ENCODE results near the gene KRTAP12-2. TPM values are rescaled to one million over a fixed set of nuclear protein-coding genes. Genes with fewer than 3 reads are reported as not detected.

KRTAP12-2 gene
- polyA plus RNA-seq, 1 experiment, result not detected

GRCh38 chr21:44618909-44619308, 47.8 kb downstream of the KRTAP12-2 start:
- no peak for DNase-seq (ENCODE audit: low read depth)
- ChIA-PET CTCF (interaction anchor here (1.0 kb wide), 1 partner anchor 174 kb away, joined by 6 read pairs; no protein-coding TSS in a partner anchor), POLR2A (no interaction called here)
- H3K36me3 ChIP-seq (ENCODE audit: control insufficient read depth, insufficient read depth, low read length), result no peaks in the 10 kb centered on the region
- TF ChIP-seq, protein P1, sequence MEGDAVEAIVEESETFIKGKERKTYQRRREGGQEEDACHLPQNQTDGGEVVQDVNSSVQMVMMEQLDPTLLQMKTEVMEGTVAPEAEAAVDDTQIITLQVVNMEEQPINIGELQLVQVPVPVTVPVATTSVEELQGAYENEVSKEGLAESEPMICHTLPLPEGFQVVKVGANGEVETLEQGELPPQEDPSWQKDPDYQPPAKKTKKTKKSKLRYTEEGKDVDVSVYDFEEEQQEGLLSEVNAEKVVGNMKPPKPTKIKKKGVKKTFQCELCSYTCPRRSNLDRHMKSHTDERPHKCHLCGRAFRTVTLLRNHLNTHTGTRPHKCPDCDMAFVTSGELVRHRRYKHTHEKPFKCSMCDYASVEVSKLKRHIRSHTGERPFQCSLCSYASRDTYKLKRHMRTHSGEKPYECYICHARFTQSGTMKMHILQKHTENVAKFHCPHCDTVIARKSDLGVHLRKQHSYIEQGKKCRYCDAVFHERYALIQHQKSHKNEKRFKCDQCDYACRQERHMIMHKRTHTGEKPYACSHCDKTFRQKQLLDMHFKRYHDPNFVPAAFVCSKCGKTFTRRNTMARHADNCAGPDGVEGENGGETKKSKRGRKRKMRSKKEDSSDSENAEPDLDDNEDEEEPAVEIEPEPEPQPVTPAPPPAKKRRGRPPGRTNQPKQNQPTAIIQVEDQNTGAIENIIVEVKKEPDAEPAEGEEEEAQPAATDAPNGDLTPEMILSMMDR (IDR thresholded peaks at IDR 0.05; ENCODE audit: insufficient read depth, low read depth, low read length), result no peak
- no peaks in the 10 kb centered on the region for H3K27me3 ChIP-seq (ENCODE audit: control insufficient read depth, insufficient read depth, low read length)
- H3K4me3 ChIP-seq (ENCODE audit: low read depth, low read length), result no peak overlapping the region

GRCh38 chr21:44618504-44618903, 48.2 kb downstream of the KRTAP12-2 start:
- POLR2A ChIA-PET, result no interaction called here

DNA sequence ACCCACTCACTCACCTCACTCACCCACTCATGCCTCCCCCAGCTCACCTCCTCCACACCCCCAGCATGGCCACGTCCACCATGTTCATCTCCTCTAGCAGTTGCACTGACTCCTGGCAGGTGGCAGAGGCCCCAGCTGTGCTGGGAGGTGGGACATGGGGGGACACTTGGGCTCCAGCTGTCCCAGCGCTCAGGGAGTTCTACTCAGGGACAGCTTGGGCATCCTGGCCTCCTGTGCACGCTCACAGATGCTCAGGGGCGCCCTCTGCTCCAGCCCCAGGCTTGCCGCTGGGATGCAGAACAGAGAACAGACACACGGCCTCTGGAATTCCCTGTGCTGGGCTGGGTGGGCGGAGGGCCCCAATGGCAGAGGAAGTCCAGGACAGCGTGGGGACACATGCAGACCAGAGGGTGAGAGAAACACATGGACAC, 49.6 kb downstream of the KRTAP12-2 start:
- TF ChIP-seq, protein P1 (IDR thresholded peaks at IDR 0.05; ENCODE audit: insufficient read depth, low read depth, low read length), result no peak
- CTCF ChIA-PET, result no interaction called here

More at GRCh38 chr21:44618504-44618903, 48.2 kb downstream of the KRTAP12-2 start:
- Histone ChIP-seq H3K4me3 (ENCODE audit: low read depth, low read length) (no peak overlapping the region), H3K27me3 (ENCODE audit: control insufficient read depth, insufficient read depth, low read length) (no peaks in the 10 kb centered on the region), H3K36me3 (ENCODE audit: control insufficient read depth, insufficient read depth, low read length) (no peaks in the 10 kb centered on the region)
- no peak for DNase-seq (ENCODE audit: low read depth)
- CTCF ChIA-PET, result interaction anchor here (1.0 kb wide), 1 partner anchor 175 kb away, joined by 6 read pairs; no protein-coding TSS in a partner anchor
- TF ChIP-seq, protein P1 (IDR thresholded peaks at IDR 0.05; ENCODE audit: insufficient read depth, low read depth, low read length), result no peak; the same call in 1 of the 2 replicates

DNA sequence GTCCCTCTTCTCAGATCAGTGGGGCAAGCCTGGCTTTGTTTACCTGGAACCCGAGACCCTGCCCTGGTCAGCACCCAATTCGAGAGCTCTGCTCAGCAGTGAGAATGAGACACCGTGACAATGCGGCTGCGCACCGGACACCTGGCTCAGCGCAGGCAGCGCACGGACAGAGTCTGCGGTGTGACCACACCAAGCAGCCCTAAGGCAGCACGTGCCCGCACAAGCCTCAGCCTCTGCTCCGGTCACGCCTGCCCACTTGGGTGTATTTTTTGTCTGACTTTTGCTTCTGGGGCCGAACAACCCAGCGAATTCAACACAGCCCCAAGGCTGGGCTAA, 50.2 kb downstream of the KRTAP12-2 start:
- no peak for DNase-seq (ENCODE audit: low read depth)
- H3K4me3 ChIP-seq (ENCODE audit: low read depth, low read length), result no peak overlapping the region
- CTCF ChIA-PET, result no interaction called here
- H3K27me3 ChIP-seq (ENCODE audit: control insufficient read depth, insufficient read depth, low read length), result no peaks in the 10 kb centered on the region
- TF ChIP-seq, protein P1 (IDR thresholded peaks at IDR 0.05; ENCODE audit: insufficient read depth, low read depth, low read length), result no peak
- no peaks in the 10 kb centered on the region for H3K36me3 ChIP-seq (ENCODE audit: control insufficient read depth, insufficient read depth, low read length)
- POLR2A ChIA-PET, result no interaction called here

More for the DNA sequence above, 49.6 kb downstream of the KRTAP12-2 start:
- Histone ChIP-seq H3K27me3 (ENCODE audit: control insufficient read depth, insufficient read depth, low read length) (no peaks in the 10 kb centered on the region), H3K4me3 (ENCODE audit: low read depth, low read length) (no peak overlapping the region), H3K36me3 (ENCODE audit: control insufficient read depth, insufficient read depth, low read length) (no peaks in the 10 kb centered on the region)
- POLR2A ChIA-PET, result no interaction called here
- DNase-seq (ENCODE audit: low read depth), result no peak

Small RNA genes lying within 50 kb of the gene (small RNA-seq; reads per million reads assigned to genes)
- gene KRTAP12-6P (ENCODE audit: insufficient read length, low read depth, low replicate concordance), result not detected

Other genes starting within 250 kb of the KRTAP12-2 start
- gene LRRC3, start 211.4 kb downstream of the KRTAP12-2 start, polyA plus RNA-seq (2011; rRNA removed), result 0.42 and 0.59 TPM in 2 replicates
- gene KRTAP10-1, start 126.7 kb downstream of the KRTAP12-2 start, polyA plus RNA-seq (2011; rRNA removed), result not detected in 2 replicates
- gene KRTAP10-2, start 115.4 kb downstream of the KRTAP12-2 start, polyA plus RNA-seq (2011; rRNA removed), result not detected in 2 replicates
- gene KRTAP10-3, start 108.1 kb downstream of the KRTAP12-2 start, polyA plus RNA-seq (2011; rRNA removed), result not detected in 2 replicates
- not detected in 2 replicates for gene KRTAP10-4, start 93.2 kb downstream of the KRTAP12-2 start, polyA plus RNA-seq (2011; rRNA removed)
- gene KRTAP10-5, start 86.3 kb downstream of the KRTAP12-2 start, polyA plus RNA-seq (2011; rRNA removed), result not detected in 2 replicates
- gene KRTAP10-6, start 74.4 kb downstream of the KRTAP12-2 start, polyA plus RNA-seq (2011; rRNA removed), result not detected in 2 replicates
- not detected in 2 replicates for gene KRTAP10-7, start 66.3 kb downstream of the KRTAP12-2 start, polyA plus RNA-seq (2011; rRNA removed)
- gene KRTAP10-8, start 54.8 kb downstream of the KRTAP12-2 start, polyA plus RNA-seq (2011; rRNA removed), result not detected in 2 replicates
- gene KRTAP10-9, start 39.8 kb downstream of the KRTAP12-2 start, polyA plus RNA-seq (2011; rRNA removed), result not detected in 2 replicates
- not detected in 2 replicates for gene KRTAP10-10, start 29.6 kb downstream of the KRTAP12-2 start, polyA plus RNA-seq (2011; rRNA removed)
- gene KRTAP10-11, start 20.5 kb downstream of the KRTAP12-2 start, polyA plus RNA-seq (2011; rRNA removed), result not detected in 2 replicates
- gene KRTAP12-4, start 12.3 kb downstream of the KRTAP12-2 start, polyA plus RNA-seq (2011; rRNA removed), result not detected in 2 replicates
- gene KRTAP12-3, start 9.0 kb downstream of the KRTAP12-2 start, polyA plus RNA-seq (2011; rRNA removed), result not detected in 2 replicates
- gene KRTAP12-1, start 15.2 kb upstream of the KRTAP12-2 start, polyA plus RNA-seq (2011; rRNA removed), result not detected in 2 replicates
- gene KRTAP10-12, start 30.2 kb upstream of the KRTAP12-2 start, polyA plus RNA-seq (2011; rRNA removed), result not detected in 2 replicates
- gene TSPEAR, start 44.6 kb upstream of the KRTAP12-2 start, polyA plus RNA-seq (2011; rRNA removed), result not detected in 2 replicates
- gene UBE2G2, start 134.9 kb upstream of the KRTAP12-2 start, polyA plus RNA-seq (2011; rRNA removed), result 67.6 and 93.2 TPM in 2 replicates
- 82.6 and 111 TPM in 2 replicates for gene SUMO3, start 151.1 kb upstream of the KRTAP12-2 start, polyA plus RNA-seq (2011; rRNA removed)
- 234 and 249 TPM in 2 replicates for gene PTTG1IP, start 206.8 kb upstream of the KRTAP12-2 start, polyA plus RNA-seq (2011; rRNA removed)

Measured in BJ (cell line).